Measurements from ENCODE around the gene RNF4.
A peak's percentile ranks its signal among the peaks of the same experiment; 100 is the strongest.
"Not testable (repeated sequence)": the region's sequence is repeated elsewhere in the genome, so short reads cannot be mapped to it uniquely, and the experiment has no call there.

RNF4 gene

GRCh38 chr4:2468456-2469191, at the start of gene RNF4:
TSS of gene RNF4 (plus strand) at chr4:2469106. CDS start at chr4:2490494, 21,388 bp downstream.
- DNase-seq, result peak; percentile 97

GRCh38 chr4:2419814-2420213, 49.1 kb upstream of the RNF4 start:
- no peak for DNase-seq

GRCh38 chr4:2421928-2422327, 47.0 kb upstream of the RNF4 start:
- no peak for DNase-seq

- DNase-seq, result no peak
These were observed 45.8 kb upstream of the RNF4 start for GRCh38 chr4:2423066-2423465.

- DNase-seq, result no peak
These were observed 45.2 kb upstream of the RNF4 start for GRCh38 chr4:2423695-2424094.

GRCh38 chr4:2424581-2424980, 44.3 kb upstream of the RNF4 start:
- DNase-seq, result no peak

- DNase-seq, result no peak
These were observed 43.4 kb upstream of the RNF4 start for GRCh38 chr4:2425386-2426068.

GRCh38 chr4:2426069-2426397, 42.9 kb upstream of the RNF4 start:
- no peak for DNase-seq

- DNase-seq, result no peak
These were observed 42.1 kb upstream of the RNF4 start for GRCh38 chr4:2426711-2427275.

- no peak for DNase-seq
These were observed 41.2 kb upstream of the RNF4 start for GRCh38 chr4:2427383-2428334.

- DNase-seq, result no peak
These were observed 40.3 kb upstream of the RNF4 start for GRCh38 chr4:2428496-2429213.

GRCh38 chr4:2429945-2430757, 38.8 kb upstream of the RNF4 start:
- not testable (repeated sequence) for DNase-seq

GRCh38 chr4:2432004-2432403, 36.9 kb upstream of the RNF4 start:
- DNase-seq, result no peak

GRCh38 chr4:2432991-2433530, 35.8 kb upstream of the RNF4 start:
- no peak for DNase-seq

- no peak for DNase-seq
These were observed 35.1 kb upstream of the RNF4 start for GRCh38 chr4:2433609-2434350.

- DNase-seq, result no peak
These were observed 34.5 kb upstream of the RNF4 start for GRCh38 chr4:2434420-2434819.

- DNase-seq, result no peak
These were observed 32.6 kb upstream of the RNF4 start for GRCh38 chr4:2436301-2436700.

GRCh38 chr4:2436761-2437474, 32.0 kb upstream of the RNF4 start:
- DNase-seq, result no peak

GRCh38 chr4:2437475-2438215, 31.3 kb upstream of the RNF4 start:
- no peak for DNase-seq
